SU-DHL-6 (cell line): ENCODE results near the gene SPRR5.

ENCODE experiments used
- H2AFZ ChIP-seq: fragments of 200-600 bp; sonication (generic); 2 replicates; pipeline ENCODE4 v1.6.1; 2014; ENCODE audit warnings: low read depth, mild to moderate bottlenecking, moderate library complexity, mixed read lengths, antibody characterized with exemption, low read length; ENCODE audit not compliant: severe bottlenecking
- H3F3A ChIP-seq: fragments of 200-600 bp; shearing (Covaris generic); 2 replicates; pipeline ENCODE4 v1.6.0; 2016; ENCODE audit warnings: antibody characterized with exemption, mild to moderate bottlenecking; ENCODE audit not compliant: insufficient read depth
- H3K27ac ChIP-seq: fragments of 200-600 bp; sonication (generic); 2 replicates; pipeline ENCODE4 v1.5.1; 2016; ENCODE audit warnings: low read depth, mild to moderate bottlenecking, low read length, moderate library complexity, mixed read lengths
- H3K27me3 ChIP-seq: fragments of 200-600 bp; sonication (generic), shearing (Covaris generic); 2 replicates; pipeline ENCODE4 v1.6.0; 2014; ENCODE audit warnings: mild to moderate bottlenecking, low read length
- H3K36me3 ChIP-seq: fragments of 200-600 bp; sonication (generic); 2 replicates; pipeline ENCODE4 v1.6.1; 2014; ENCODE audit warnings: mild to moderate bottlenecking, low read length, mixed read lengths
- H3K4me2 ChIP-seq: fragments of 300-600, 200-600 bp; shearing (Covaris generic), sonication (generic); 2 replicates; pipeline ENCODE4 v1.6.0; 2014; ENCODE audit warnings: low read length, low read depth, mild to moderate bottlenecking; ENCODE audit not compliant: poor library complexity, severe bottlenecking
- H3K4me3 ChIP-seq: fragments of 200-600 bp; sonication (generic); 2 replicates; pipeline ENCODE4 v1.5.1; 2014; ENCODE audit warnings: antibody characterized with exemption, low read length, mild to moderate bottlenecking, mixed read lengths; ENCODE audit not compliant: insufficient read depth, poor library complexity, severe bottlenecking
- H3K79me2 ChIP-seq: fragments of 200-600 bp; sonication (generic); 2 replicates; pipeline ENCODE4 v1.6.1; 2014; ENCODE audit warnings: mild to moderate bottlenecking, low read length, moderate library complexity; ENCODE audit not compliant: insufficient read depth
- H3K9ac ChIP-seq: fragments of 200-600 bp; sonication (generic); 2 replicates; pipeline ENCODE4 v1.7.0; 2014; ENCODE audit warnings: mild to moderate bottlenecking, low read length
- H3K9me2 ChIP-seq: fragments of 200-600 bp; sonication (generic); replicated peaks from 2 replicates; pipeline ENCODE4 v1.6.1; 2014; ENCODE audit warnings: low read length; ENCODE audit not compliant: insufficient read depth
- H3K9me3 ChIP-seq: fragments of 200-600 bp; sonication (generic); 2 replicates; pipeline ENCODE4 v1.6.1; 2014; ENCODE audit warnings: low read length, mixed read lengths; ENCODE audit not compliant: insufficient read depth
- H4K20me1 ChIP-seq: fragments of 200-600 bp; sonication (generic); 2 replicates; pipeline ENCODE4 v1.6.1; 2014; ENCODE audit warnings: low read depth, mild to moderate bottlenecking, antibody characterized with exemption, low read length, moderate library complexity, mixed read lengths
- CTCF ChIP-seq: fragments of 200-600 bp; sonication (generic); IDR thresholded peaks from one replicate; pipeline ENCODE4 v1.5.1; 2017; ENCODE audit warnings: antibody characterized with exemption, mild to moderate bottlenecking, low read length, moderate library complexity; ENCODE audit not compliant: insufficient read depth, poor library complexity, severe bottlenecking
- EZH2phosphoT487 ChIP-seq: fragments of 200-600 bp; sonication (generic), shearing (Covaris generic); conservative IDR thresholded peaks from 2 replicates; pipeline ENCODE4 v1.6.1; 2018; ENCODE audit warnings: mild to moderate bottlenecking, antibody characterized with exemption, low read length, moderate library complexity, mixed read lengths

Gene SPRR5

GRCh38 chr1:152968248-152968647 lies 21.2 kb downstream of the SPRR5 start:
- Histone ChIP-seq H3K4me2 (no peak overlapping the region), H3K27me3 (no peaks in the 10 kb centered on the region), H3K9me3 (no peaks in the 10 kb centered on the region), H3K4me3 (no peak overlapping the region), H3K79me2 (no peaks in the 10 kb centered on the region), H3K9me2 (no peaks in the 10 kb centered on the region), H3F3A (no peaks in the 10 kb centered on the region), H3K9ac (no peak overlapping the region), H3K36me3 (no peaks in the 10 kb centered on the region), H2AFZ (no peak overlapping the region), H3K27ac (no peak overlapping the region), H4K20me1 (no peaks in the 10 kb centered on the region)
- no peak for TF ChIP-seq EZH2phosphoT487

GRCh38 chr1:152969036-152969435 lies 22.0 kb downstream of the SPRR5 start:
- no peaks in the 10 kb centered on the region for H3K9me3 ChIP-seq
- H3K36me3 ChIP-seq: no peaks in the 10 kb centered on the region
- no peaks in the 10 kb centered on the region for H3F3A ChIP-seq
- H3K4me2 ChIP-seq: no peak overlapping the region
- H3K9me2 ChIP-seq: no peaks in the 10 kb centered on the region
- H3K9ac ChIP-seq: no peak overlapping the region
- H3K4me3 ChIP-seq: no peak overlapping the region
- H2AFZ ChIP-seq: no peak overlapping the region
- no peaks in the 10 kb centered on the region for H3K79me2 ChIP-seq
- TF ChIP-seq CTCF: no peak
- TF ChIP-seq EZH2phosphoT487: no peak
- H3K27ac ChIP-seq: no peak overlapping the region
- H4K20me1 ChIP-seq: no peaks in the 10 kb centered on the region
- H3K27me3 ChIP-seq: no peaks in the 10 kb centered on the region

GRCh38 chr1:152970495-152970894 lies 23.5 kb downstream of the SPRR5 start, which contains the start of gene SPRR4:
TSS of gene SPRR4 (plus strand) at chr1:152970648. CDS start at chr1:152971891, 1,243 bp downstream.
- TF ChIP-seq CTCF (no peak), EZH2phosphoT487 (no peak)
- Histone ChIP-seq H3K4me3 (no peak within 1 kb of the TSS), H3K79me2 (no peaks in the 10 kb centered on the region), H3K36me3 (no peaks in the 10 kb centered on the region), H3K27me3 (no peaks in the 10 kb centered on the region), H2AFZ (no peak within 1 kb of the TSS), H4K20me1 (no peaks in the 10 kb centered on the region), H3K4me2 (no peak within 1 kb of the TSS), H3K27ac (no peak within 1 kb of the TSS), H3K9me2 (no peaks in the 10 kb centered on the region), H3F3A (no peaks in the 10 kb centered on the region), H3K9ac (no peak within 1 kb of the TSS), H3K9me3 (no peaks in the 10 kb centered on the region)

GRCh38 chr1:152972196-152972886 lies 25.3 kb downstream of the SPRR5 start:
- H3K9me3 ChIP-seq: no peaks in the 10 kb centered on the region
- H3K79me2 ChIP-seq: no peaks in the 10 kb centered on the region
- no peaks in the 10 kb centered on the region for H4K20me1 ChIP-seq
- no peak overlapping the region for H3K4me2 ChIP-seq
- no peaks in the 10 kb centered on the region for H3F3A ChIP-seq
- no peaks in the 10 kb centered on the region for H3K36me3 ChIP-seq
- no peaks in the 10 kb centered on the region for H3K9me2 ChIP-seq
- no peak overlapping the region for H2AFZ ChIP-seq
- H3K27ac ChIP-seq: no peak overlapping the region
- H3K9ac ChIP-seq: no peak overlapping the region
- no peak overlapping the region for H3K4me3 ChIP-seq
- TF ChIP-seq CTCF: no peak
- TF ChIP-seq EZH2phosphoT487: no peak
- H3K27me3 ChIP-seq: no peaks in the 10 kb centered on the region
